K562 (cell line): ENCODE results near the gene ZNF143. TPM values are rescaled to one million over a fixed set of nuclear protein-coding genes. Genes with fewer than 3 reads are reported as not detected.
A peak's percentile ranks its signal among the peaks of the same experiment; 100 is the strongest.

Experiments used
- ATF2 ChIP-seq: sonication (generic); formaldehyde crosslinking; IDR thresholded peaks from 2 replicates; pipeline ENCODE4 v1.8.1; 2022; ENCODE audit warnings: missing genetic modification reagents
- E2F1 ChIP-seq: sonication (generic); formaldehyde crosslinking; IDR thresholded peaks from 2 replicates; pipeline ENCODE4 v1.8.1; 2023; ENCODE audit warnings: mild to moderate bottlenecking, missing genetic modification reagents, moderate library complexity
- EP400 ChIP-seq: fragments of 450-650 bp; IDR thresholded peaks from 2 replicates; pipeline ENCODE4 v1.6.1; 2017; ENCODE audit warnings: antibody characterized with exemption, mild to moderate bottlenecking, moderate library complexity
- IFI16 ChIP-seq: fragments of 250-450 bp; sonication (Bioruptor Pico); IDR thresholded peaks from 2 replicates; pipeline ENCODE4 v2.1.2; 2022; ENCODE audit warnings: mild to moderate bottlenecking, inconsistent platforms
- NR0B1 ChIP-seq: fragments of 450-650 bp; IDR thresholded peaks from one replicate; pipeline ENCODE4 v1.6.1; 2018; ENCODE audit warnings: mild to moderate bottlenecking, moderate library complexity; ENCODE audit not compliant: partially characterized antibody
- PRPF4 ChIP-seq: fragments of 200-400 bp; formaldehyde crosslinking; IDR thresholded peaks from one replicate; pipeline ENCODE4 v1.6.1; 2017; ENCODE audit warnings: low read length, low read depth, mild to moderate bottlenecking; ENCODE audit not compliant: insufficient read depth, poor library complexity, severe bottlenecking
- REST ChIP-seq, 2 experiments: fragments of 450-650 bp; formaldehyde crosslinking in 1 of 2; IDR thresholded peaks; 2 replicates each; pipeline versions ENCODE4 v1.4.0 to v1.6.1; 2014 to 2020; ENCODE audit warnings: mild to moderate bottlenecking in 2 of 2, borderline replicate concordance in 1 of 2, low read depth in 1 of 2
- ZNF561 ChIP-seq: fragments of 450-650 bp; formaldehyde crosslinking; conservative IDR thresholded peaks from 2 replicates; pipeline ENCODE4 v1.4.0; 2020; ENCODE audit warnings: mild to moderate bottlenecking, moderate library complexity
- ZNF592 ChIP-seq: fragments of 450-650 bp; IDR thresholded peaks from 2 replicates; pipeline ENCODE4 v1.6.1; 2017; ENCODE audit warnings: antibody characterized with exemption, mild to moderate bottlenecking
- polyA plus RNA-seq, 8 experiments: library from polyadenylated mRNA; depleted of rRNA in 4 of 8; stranded (reverse) in 5 of 8; unstranded in 3 of 8; fragments of >200 nt; fragmentation: Nextera tagmentation in 2 of 8; fragmentation: Illumina TruSeq in 1 of 8; extraction: Ambion mirVana in 2 of 8; extraction: Trizol in 1 of 8; gene quantifications; 2 replicates each; pipeline versions ENCODE4 v1.2.1 to v1.2.3, GENCODE V29; 2011 to 2014; ENCODE audit warnings: inconsistent platforms in 1 of 8, missing spikeins in 1 of 8
- total RNA-seq, 7 experiments: library from RNA; depleted of rRNA in 6 of 7; stranded (reverse); fragments of >200 nt in 6 of 7; fragmentation: Illumina TruSeq in 2 of 7; extraction: Trizol in 2 of 7; gene quantifications; 2 replicates each; pipeline versions ENCODE4 v1.2.1 to v1.2.3, GENCODE V29; 2011 to 2021; ENCODE audit warnings: low replicate concordance in 1 of 7

The ZNF143 gene
- total and polyA plus RNA-seq, 9 of the 15 experiments (the other 6 are each of a cell fraction or from before 2014, with no cell fraction given), result 18.4 to 58.5 (median 27.1) TPM

- no peak for TF ChIP-seq ZNF561
- peak; percentile 13; the same call in 1 of the 2 replicates for TF ChIP-seq REST (IDR thresholded peaks at IDR 0.05; ENCODE audit: borderline replicate concordance)
- no peak for TF ChIP-seq REST (CRISPR knock-in tag; IDR thresholded peaks at IDR 0.05; ENCODE audit: low read depth)
- TF ChIP-seq ATF2, result no peak
- TF ChIP-seq NR0B1, result no peak
- TF ChIP-seq PRPF4, result no peak
- TF ChIP-seq EP400, result peak; percentile 35; the same call in 1 of the 2 replicates
- peak; percentile 77 for TF ChIP-seq ZNF592
- TF ChIP-seq E2F1, result no peak
- no peak for TF ChIP-seq IFI16 (CRISPR knock-in tag)
Measured at GRCh38 chr11:9462806-9463537, 2.2 kb downstream of the ZNF143 start (continued).
